Measurements from ENCODE around the gene CDON.

The CDON gene

GRCh38 chr11:126054882-126055281 lies 7.8 kb downstream of the CDON start:
- H3K79me2 ChIP-seq (ENCODE audit: control insufficient read depth, insufficient read depth, low read length, poor library complexity) = peaks cover 3% of the 10 kb centered on the region
- no peaks in the 10 kb centered on the region for H3K9me3 ChIP-seq (ENCODE audit: insufficient read depth, low read depth, low read length)
- H2AFZ ChIP-seq (ENCODE audit: insufficient read depth, low read length, poor library complexity) = no peak overlapping the region
- peaks cover 2% of the 10 kb centered on the region in 2 experiments for H3K4me1 ChIP-seq (ENCODE audit: control insufficient read depth in 1 of 2, insufficient read depth in 2 of 2, low read length in 2 of 2)
- no peak for DNase-seq
- no peaks in the 10 kb centered on the region for H3K79me1 ChIP-seq (ENCODE audit: low read length)
- no peak overlapping the region for H3K4me3 ChIP-seq (ENCODE audit: low read depth, low read length)
- no peak overlapping the region for H4K12ac ChIP-seq (ENCODE audit: low read depth, low read length)
- H2BK5ac ChIP-seq (ENCODE audit: low read depth, low read length, poor library complexity) = no peak overlapping the region
- no peak overlapping the region for H3K9ac ChIP-seq (ENCODE audit: low read length)
- H3K27ac ChIP-seq (ENCODE audit: low read depth, low read length) = no peak overlapping the region
- H3K4ac ChIP-seq (ENCODE audit: low read depth, low read length) = peak overlapping the region; percentile 75
- H2BK12ac ChIP-seq (ENCODE audit: low read length) = no peak overlapping the region
- H4K91ac ChIP-seq (ENCODE audit: low read depth, low read length) = no peak overlapping the region
- no CpG with 5 or more reads among the region's 5 CpGs for WGBS (ENCODE audit: extremely low coverage, insufficient coverage, insufficient read length)
- H3K36me3 ChIP-seq (ENCODE audit: control insufficient read depth in 1 of 2, insufficient read depth in 2 of 2, low read length in 2 of 2) = peaks cover 0 to 5% of the 10 kb centered on the region in 2 experiments
- H3K18ac ChIP-seq (ENCODE audit: low read length) = no peak overlapping the region
- H3K14ac ChIP-seq (ENCODE audit: low read length) = no peak overlapping the region
- no peak overlapping the region for H2BK120ac ChIP-seq (ENCODE audit: insufficient read depth, low read length, poor library complexity)
- no peak overlapping the region for H3K23ac ChIP-seq (ENCODE audit: low read length)
- H2AK5ac ChIP-seq (ENCODE audit: low read length) = no peak overlapping the region
- no peak overlapping the region for H4K8ac ChIP-seq (ENCODE audit: low read depth, low read length)
- no peaks in the 10 kb centered on the region for H3K27me3 ChIP-seq (ENCODE audit: insufficient read depth, low read length)
- H3K4me2 ChIP-seq (ENCODE audit: low read length) = no peak overlapping the region

DNA sequence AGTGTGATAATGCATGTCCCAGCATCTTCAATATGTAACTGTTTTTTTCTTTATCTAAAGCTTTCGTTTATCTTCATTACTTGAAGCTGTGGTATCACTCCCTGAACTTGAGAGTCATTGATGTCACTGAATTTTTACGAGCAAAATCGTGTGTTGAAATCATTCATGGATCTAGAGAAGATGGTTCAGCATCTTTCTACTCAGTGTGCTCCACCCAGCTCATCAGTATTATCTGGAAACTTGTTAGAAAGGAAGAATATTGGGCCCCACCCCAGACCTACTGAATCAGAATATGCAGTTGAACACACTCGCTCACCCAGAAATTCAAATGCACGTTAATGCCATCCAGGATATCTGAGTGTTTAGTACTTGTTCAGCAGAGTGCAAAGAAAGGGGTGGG lies 8.3 kb downstream of the CDON start:
- H3K27ac ChIP-seq (ENCODE audit: low read depth, low read length) = no peak overlapping the region
- no CpG with 5 or more reads among the region's 5 CpGs for WGBS (ENCODE audit: extremely low coverage, insufficient coverage, insufficient read length)

GRCh38 chr11:126053415-126054286 lies 9.0 kb downstream of the CDON start:
- no peak overlapping the region for H3K23ac ChIP-seq (ENCODE audit: low read length)
- no peaks in the 10 kb centered on the region for H3K9me3 ChIP-seq (ENCODE audit: insufficient read depth, low read depth, low read length)
- no peak overlapping the region for H3K18ac ChIP-seq (ENCODE audit: low read length)
- no peak overlapping the region for H3K14ac ChIP-seq (ENCODE audit: low read length)
- no peaks in the 10 kb centered on the region for H3K27me3 ChIP-seq (ENCODE audit: insufficient read depth, low read length)
- H2AK5ac ChIP-seq (ENCODE audit: low read length) = no peak overlapping the region
- no peak overlapping the region for H3K9ac ChIP-seq (ENCODE audit: low read length)
- H2BK5ac ChIP-seq (ENCODE audit: low read depth, low read length, poor library complexity) = no peak overlapping the region
- H2BK120ac ChIP-seq (ENCODE audit: insufficient read depth, low read length, poor library complexity) = no peak overlapping the region
- no peaks in the 10 kb centered on the region for H3K79me1 ChIP-seq (ENCODE audit: low read length)
- no peak overlapping the region for H2BK12ac ChIP-seq (ENCODE audit: low read length)
- DNase-seq = no peak
- no CpG with 5 or more reads among the region's 7 CpGs for WGBS (ENCODE audit: extremely low coverage, insufficient coverage, insufficient read length)
- H4K8ac ChIP-seq (ENCODE audit: low read depth, low read length) = no peak overlapping the region
- peaks cover 1 to 5% of the 10 kb centered on the region in 2 experiments for H3K36me3 ChIP-seq (ENCODE audit: control insufficient read depth in 1 of 2, insufficient read depth in 2 of 2, low read length in 2 of 2)
- H4K91ac ChIP-seq (ENCODE audit: low read depth, low read length) = no peak overlapping the region
- peak overlapping the region; percentile 70 for H3K4ac ChIP-seq (ENCODE audit: low read depth, low read length)
- H3K4me2 ChIP-seq (ENCODE audit: low read length) = no peak overlapping the region
- peaks cover 3% of the 10 kb centered on the region for H3K79me2 ChIP-seq (ENCODE audit: control insufficient read depth, insufficient read depth, low read length, poor library complexity)
- H3K27ac ChIP-seq (ENCODE audit: low read depth, low read length) = no peak overlapping the region
- no peak overlapping the region for H2AFZ ChIP-seq (ENCODE audit: insufficient read depth, low read length, poor library complexity)
- H3K4me3 ChIP-seq (ENCODE audit: low read depth, low read length) = no peak overlapping the region
- H3K4me1 ChIP-seq (ENCODE audit: control insufficient read depth in 1 of 2, insufficient read depth in 2 of 2, low read length in 2 of 2) = peaks cover 2% of the 10 kb centered on the region in 2 experiments
- H4K12ac ChIP-seq (ENCODE audit: low read depth, low read length) = no peak overlapping the region

More for the DNA sequence above, 8.3 kb downstream of the CDON start:
- no peak overlapping the region for H2AFZ ChIP-seq (ENCODE audit: insufficient read depth, low read length, poor library complexity)
- no peak overlapping the region for H4K12ac ChIP-seq (ENCODE audit: low read depth, low read length)
- H3K23ac ChIP-seq (ENCODE audit: low read length) = no peak overlapping the region
- no peak overlapping the region for H3K14ac ChIP-seq (ENCODE audit: low read length)
- peak overlapping the region; percentile 75 for H3K4ac ChIP-seq (ENCODE audit: low read depth, low read length)
- no peak overlapping the region for H2BK120ac ChIP-seq (ENCODE audit: insufficient read depth, low read length, poor library complexity)
- H3K27me3 ChIP-seq (ENCODE audit: insufficient read depth, low read length) = no peaks in the 10 kb centered on the region
- H3K9ac ChIP-seq (ENCODE audit: low read length) = no peak overlapping the region
- no peaks in the 10 kb centered on the region for H3K9me3 ChIP-seq (ENCODE audit: insufficient read depth, low read depth, low read length)
- DNase-seq = no peak
- no peak overlapping the region for H4K91ac ChIP-seq (ENCODE audit: low read depth, low read length)
- H4K8ac ChIP-seq (ENCODE audit: low read depth, low read length) = no peak overlapping the region
- H2BK12ac ChIP-seq (ENCODE audit: low read length) = no peak overlapping the region
- peaks cover 3% of the 10 kb centered on the region for H3K79me2 ChIP-seq (ENCODE audit: control insufficient read depth, insufficient read depth, low read length, poor library complexity)
- no peak overlapping the region for H3K4me2 ChIP-seq (ENCODE audit: low read length)
- no peak overlapping the region for H3K4me3 ChIP-seq (ENCODE audit: low read depth, low read length)
- peaks cover 2% of the 10 kb centered on the region in 2 experiments for H3K4me1 ChIP-seq (ENCODE audit: control insufficient read depth in 1 of 2, insufficient read depth in 2 of 2, low read length in 2 of 2)
- no peak overlapping the region for H2BK5ac ChIP-seq (ENCODE audit: low read depth, low read length, poor library complexity)
- no peaks in the 10 kb centered on the region for H3K79me1 ChIP-seq (ENCODE audit: low read length)
- no peak overlapping the region for H3K18ac ChIP-seq (ENCODE audit: low read length)
- H2AK5ac ChIP-seq (ENCODE audit: low read length) = no peak overlapping the region
- peaks cover 0 to 5% of the 10 kb centered on the region in 2 experiments for H3K36me3 ChIP-seq (ENCODE audit: control insufficient read depth in 1 of 2, insufficient read depth in 2 of 2, low read length in 2 of 2)

GRCh38 chr11:126051117-126051516 lies 11.5 kb downstream of the CDON start:
- H3K9ac ChIP-seq (ENCODE audit: low read length) = no peak overlapping the region
- H3K18ac ChIP-seq (ENCODE audit: low read length) = no peak overlapping the region
- H3K79me1 ChIP-seq (ENCODE audit: low read length) = no peaks in the 10 kb centered on the region
- H3K27me3 ChIP-seq (ENCODE audit: insufficient read depth, low read length) = no peaks in the 10 kb centered on the region
- no peak overlapping the region for H3K4me2 ChIP-seq (ENCODE audit: low read length)
- H2AFZ ChIP-seq (ENCODE audit: insufficient read depth, low read length, poor library complexity) = no peak overlapping the region
- no peaks in the 10 kb centered on the region for H3K9me3 ChIP-seq (ENCODE audit: insufficient read depth, low read depth, low read length)
- no peak overlapping the region for H3K23ac ChIP-seq (ENCODE audit: low read length)
- no peak overlapping the region for H2BK12ac ChIP-seq (ENCODE audit: low read length)
- WGBS (ENCODE audit: extremely low coverage, insufficient coverage, insufficient read length) = no CpG with 5 or more reads among the region's 3 CpGs
- H3K14ac ChIP-seq (ENCODE audit: low read length) = no peak overlapping the region
- H3K4me3 ChIP-seq (ENCODE audit: low read depth, low read length) = no peak overlapping the region
- H3K27ac ChIP-seq (ENCODE audit: low read depth, low read length) = no peak overlapping the region
- no peak overlapping the region for H2BK120ac ChIP-seq (ENCODE audit: insufficient read depth, low read length, poor library complexity)
- H3K79me2 ChIP-seq (ENCODE audit: control insufficient read depth, insufficient read depth, low read length, poor library complexity) = peaks cover 2% of the 10 kb centered on the region
- no peak overlapping the region for H4K91ac ChIP-seq (ENCODE audit: low read depth, low read length)
- H4K12ac ChIP-seq (ENCODE audit: low read depth, low read length) = no peak overlapping the region
- no peak overlapping the region for H2AK5ac ChIP-seq (ENCODE audit: low read length)
- H3K4me1 ChIP-seq (ENCODE audit: control insufficient read depth in 1 of 2, insufficient read depth in 2 of 2, low read length in 2 of 2) = peaks cover 0 to 5% of the 10 kb centered on the region in 2 experiments
- H3K4ac ChIP-seq (ENCODE audit: low read depth, low read length) = peak overlapping the region; percentile 80
- H3K36me3 ChIP-seq (ENCODE audit: control insufficient read depth in 1 of 2, insufficient read depth in 2 of 2, low read length in 2 of 2) = peaks cover 2 to 5% of the 10 kb centered on the region in 2 experiments
- DNase-seq = no peak
- no peak overlapping the region for H4K8ac ChIP-seq (ENCODE audit: low read depth, low read length)
- no peak overlapping the region for H2BK5ac ChIP-seq (ENCODE audit: low read depth, low read length, poor library complexity)
